ENCODE results near the gene PXDN.

- TF ChIP-seq CTCF (IDR thresholded peaks at IDR 0.05; ENCODE audit: extremely low read depth in 1 of 2, insufficient read depth in 1 of 2, low read depth in 1 of 2, low read length in 2 of 2) (no peak), GATA2 (IDR thresholded peaks at IDR 0.05; ENCODE audit: insufficient read depth, insufficient read length, low read depth, low read length) (no peak), EZH2 (IDR thresholded peaks at IDR 0.05; ENCODE audit: borderline replicate concordance, low read depth, low read length, severe bottlenecking) (no peak), MAX (IDR thresholded peaks at IDR 0.05; ENCODE audit: insufficient read depth, insufficient read length) (no peak), POLR2AphosphoS5 (IDR thresholded peaks at IDR 0.05; ENCODE audit: insufficient read depth, low read depth, low read length) (no peak), POLR2A (IDR thresholded peaks at IDR 0.05; ENCODE audit: low read depth, low read length) (no peak), JUN (IDR thresholded peaks at IDR 0.05; ENCODE audit: borderline replicate concordance, insufficient read depth, insufficient read length, low read depth) (no peak)
Observed at GRCh38 chr2:1736997-1737480, 7.3 kb downstream of the PXDN start.
